ENCODE results near the gene NPEPL1. TPM values are rescaled to one million over a fixed set of nuclear protein-coding genes. Genes with fewer than 3 reads are reported as not detected.

NPEPL1 gene
- total and polyA plus RNA-seq, 2 of the 8 experiments (the other 6 are each of a cell fraction or from before 2014, with no cell fraction given), result 12.4 to 26.8 TPM

- H3K9me3 ChIP-seq (ENCODE audit: insufficient read depth in 2 of 2, low read depth in 1 of 2, low read length in 1 of 2), result no peaks in the 10 kb centered on the region
- peaks cover 16 to 31% (median 25%) of the 10 kb centered on the region in 4 experiments for H3K4me1 ChIP-seq (replicated peaks in 1 of 4; ENCODE audit: control insufficient read depth in 3 of 4, insufficient read depth in 4 of 4, low read length in 3 of 4)
- H3K36me3 ChIP-seq (ENCODE audit: control insufficient read depth in 2 of 4, insufficient read depth in 4 of 4, low read length in 3 of 4), result peaks cover 12 to 66% (median 22%) of the 10 kb centered on the region in 4 experiments
- H2BK15ac ChIP-seq (ENCODE audit: low read length), result peak overlapping the region; percentile 73; the same call in 1 of the 2 replicates
- DNase-seq (ENCODE audit: low read depth in 1 of 2, low spot score in 2 of 2) (peak in 1 of 2 experiments; percentile 42), FAIRE-seq (no peak)
- 35% methylated on average over 4 of the region's 4 CpGs; no CpG with 5 or more reads in 1 of the 2 experiments for WGBS, 2 experiments (ENCODE audit: extremely low coverage in 1 of 2, insufficient coverage in 1 of 2, insufficient read length in 1 of 2, insufficient replicate concordance in 2 of 2, low coverage in 1 of 2, low lambda C conversion rate in 2 of 2, missing lambda C conversion rate in 1 of 2)
- H2BK12ac ChIP-seq (ENCODE audit: low read depth, low read length), result peak overlapping the region; percentile 100
- POLR2A ChIA-PET (ENCODE audit: partially characterized antibody), result interaction anchor here (1.0 to 15.3 kb wide), 10 partner anchors 11 to 164 kb away, joined by 3 to 242 read pairs (median 11); partner anchors contain the start of gene STX16
- H3K79me1 ChIP-seq (ENCODE audit: low read depth, low read length), result no peaks in the 10 kb centered on the region; the same call in 1 of the 2 replicates
- no peak overlapping the region for H3K14ac ChIP-seq (ENCODE audit: insufficient read length)
- H3K23ac ChIP-seq (ENCODE audit: insufficient read length), result no peak overlapping the region
- H4K20me1 ChIP-seq (replicated peaks in 1 of 2; ENCODE audit: control insufficient read depth in 1 of 2, insufficient read depth in 2 of 2, low read length in 2 of 2), result no peaks in the 10 kb centered on the region
- H4K91ac ChIP-seq (replicated peaks; ENCODE audit: insufficient read length, low read length), result peak overlapping the region; percentile 99
- no peak overlapping the region for H4K8ac ChIP-seq (ENCODE audit: extremely low read depth, insufficient read depth, low read length)
- peak overlapping the region; percentile 100 for H2BK5ac ChIP-seq (ENCODE audit: low read depth, low read length)
- H2AK5ac ChIP-seq (ENCODE audit: low read depth, low read length), result peak overlapping the region; percentile 100
- peaks cover 0 to 29% of the 10 kb centered on the region in 2 experiments; a peak in 3 of 4 replicates for H3K79me2 ChIP-seq (ENCODE audit: control insufficient read depth in 1 of 2, insufficient read depth in 2 of 2, low read length in 2 of 2)
- H2BK120ac ChIP-seq (replicated peaks; ENCODE audit: low read depth, low read length), result peak overlapping the region; percentile 99
- H3K23me2 ChIP-seq (ENCODE audit: low read depth, low read length), result 0 out of 2 replicates have a peak, but pooled peaks cover 2% of the 10 kb centered on the region
- H3K27ac ChIP-seq (ENCODE audit: low read depth, low read length), result peak overlapping the region; percentile 80
- H3K4me3 ChIP-seq (ENCODE audit: extremely low read depth in 1 of 4, insufficient read depth in 2 of 4, low read depth in 3 of 4, low read length in 4 of 4), result peak overlapping the region in 1 of 4 experiments; percentile 39; a peak in 1 of 8 replicates
- H2BK20ac ChIP-seq (ENCODE audit: low read length), result peak overlapping the region; percentile 99
- peak overlapping the region; percentile 49 to 84 for H3K4me2 ChIP-seq (ENCODE audit: insufficient read depth in 1 of 2, low read depth in 2 of 2, low read length in 2 of 2)
- H3K56ac ChIP-seq (replicated peaks; ENCODE audit: insufficient read length, low read depth, low read length), result peak overlapping the region; percentile 77
- no peak overlapping the region for H2AFZ ChIP-seq (ENCODE audit: low read length)
- no peaks in the 10 kb centered on the region for H3K27me3 ChIP-seq (replicated peaks in 1 of 4; ENCODE audit: control insufficient read depth in 3 of 4, extremely low read depth in 1 of 4, insufficient read depth in 3 of 4, low read length in 3 of 4)
- peak overlapping the region; percentile 76 for H4K5ac ChIP-seq (ENCODE audit: insufficient read length, low read depth, low read length)
- H3K4ac ChIP-seq (replicated peaks; ENCODE audit: insufficient read length, low read depth, low read length), result peak overlapping the region; percentile 99
- H3K9ac ChIP-seq (replicated peaks in 1 of 4; ENCODE audit: extremely low read depth in 1 of 4, low read depth in 3 of 4, low read length in 3 of 4), result peak overlapping the region in 1 of 4 experiments; percentile 51; a peak in 2 of 7 replicates
- H3K18ac ChIP-seq (ENCODE audit: extremely low read depth, low read length), result peak overlapping the region; percentile 97
- CTCF ChIA-PET (ENCODE audit: partially characterized antibody), result interaction anchor here (0.7 to 4.9 kb wide), 5 partner anchors 12 to 190 kb away, joined by 3 to 34 read pairs (median 4); partner anchors contain the start of gene STX16
- TF ChIP-seq PHF8 (conservative IDR thresholded peaks at IDR 0.05; ENCODE audit: low read depth, low read length) (no peak), SIX5 (IDR thresholded peaks at IDR 0.05; ENCODE audit: low read depth, low read length) (no peak), HDAC6 (IDR thresholded peaks at IDR 0.05; ENCODE audit: low read depth, low read length) (no peak), JUND (IDR thresholded peaks at IDR 0.05; ENCODE audit: low read length) (no peak), RFX5 (IDR thresholded peaks at IDR 0.05; ENCODE audit: borderline replicate concordance, low read depth, low read length) (no peak), TAF1 (IDR thresholded peaks at IDR 0.05; ENCODE audit: low read depth, low read length) (no peak), SIRT6 (IDR thresholded peaks at IDR 0.05; ENCODE audit: low read length) (no peak), CBX5 (IDR thresholded peaks at IDR 0.05; ENCODE audit: low read depth, low read length) (no peak), JUN (IDR thresholded peaks at IDR 0.05; ENCODE audit: low read depth, low read length) (no peak), NANOG (IDR thresholded peaks at IDR 0.05; ENCODE audit: insufficient read depth, low read depth, low read length, poor library complexity, severe bottlenecking) (no peak), SUZ12 (IDR thresholded peaks at IDR 0.05; ENCODE audit: low read length) (no peak), NRF1 (IDR thresholded peaks at IDR 0.05; ENCODE audit: low read depth, low read length) (no peak), RAD21 (IDR thresholded peaks at IDR 0.05 in 1 of 2, conservative IDR thresholded peaks at IDR 0.05 in 1 of 2; ENCODE audit: low read depth in 2 of 2, low read length in 2 of 2) (no peak)
Measured at GRCh38 chr20:58670659-58671058, 21.9 kb upstream of the NPEPL1 start.

Data from H1 (cell line).